ENCODE measurements around the gene TSEN15. TPM values are rescaled to one million over a fixed set of nuclear protein-coding genes. Genes with fewer than 3 reads are reported as not detected.

The TSEN15 gene
- total and polyA plus RNA-seq, 9 of the 15 experiments (the other 6 are each of a cell fraction or from before 2014, with no cell fraction given): 25.6 to 121 (median 91.3) TPM

DNA sequence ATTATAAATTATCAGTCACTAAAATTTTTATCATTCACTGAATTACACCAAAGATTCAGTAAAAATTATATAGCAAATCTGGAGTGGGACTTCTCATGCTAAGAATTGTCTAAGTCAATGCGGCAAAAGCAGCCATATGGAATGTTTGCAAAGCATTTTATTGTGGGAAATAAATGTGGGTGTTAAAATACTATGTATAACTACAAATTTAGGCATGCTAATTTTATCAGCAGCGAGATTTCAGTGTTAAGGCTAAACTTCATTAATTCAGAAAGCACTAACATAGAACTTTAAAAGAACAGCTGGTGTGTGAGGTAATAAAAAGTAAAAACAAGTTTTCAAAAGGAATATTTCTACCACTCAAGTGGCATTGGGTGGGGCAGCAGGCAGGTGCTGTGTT is 35.4 kb upstream of the TSEN15 start:
- H3K9me1 ChIP-seq (ENCODE audit: control insufficient read depth, insufficient read depth, low read length): no peaks in the 10 kb centered on the region
- CTCF ChIA-PET (ENCODE audit: low intra/inter-chr PET ratio): no interaction called here
- no peak overlapping the region for H3K9ac ChIP-seq (ENCODE audit: insufficient read depth in 1 of 2, low read depth in 2 of 2, low read length in 2 of 2)
- WGBS (ENCODE audit: insufficient coverage, low coverage, missing lambda C conversion rate): 77% methylated on average over 2 of the region's 2 CpGs
- no peak overlapping the region for H3K27ac ChIP-seq (ENCODE audit: extremely low read depth, low read depth, low read length)
- H4K20me1 ChIP-seq (replicated peaks; ENCODE audit: control insufficient read depth, insufficient read depth, low read length): no peaks in the 10 kb centered on the region
- TF ChIP-seq GABPB2 (CRISPR knock-in tag; conservative IDR thresholded peaks at IDR 0.05) (no peak), ZNF23 (CRISPR knock-in tag; IDR thresholded peaks at IDR 0.05) (no peak), ARHGAP35 (IDR thresholded peaks at IDR 0.05; ENCODE audit: partially characterized antibody) (no peak), POLR2G (IDR thresholded peaks at IDR 0.05; ENCODE audit: low read depth, low read length) (0 out of 2 replicates have a peak, but pooled peaks have one; percentile 4)
- no peaks in the 10 kb centered on the region for H3K36me3 ChIP-seq (ENCODE audit: control insufficient read depth, insufficient read depth, low read length)
- FAIRE-seq (no peak), DNase-seq (ENCODE audit: extremely low read depth in 1 of 4, low spot score in 3 of 4) (no peak), ATAC-seq (no peak)
- H3K4me2 ChIP-seq (ENCODE audit: insufficient read depth, low read length): no peak overlapping the region
- no peaks in the 10 kb centered on the region; a peak in 1 of 5 replicates for H3K4me1 ChIP-seq (replicated peaks in 1 of 2; ENCODE audit: control insufficient read depth in 2 of 2, insufficient read depth in 2 of 2, low read length in 2 of 2)
- H3K4me3 ChIP-seq: no peak overlapping the region
- no peak overlapping the region for H2AFZ ChIP-seq (ENCODE audit: low read depth, low read length)
- BruUV-seq (replicated peaks): no TSS peak
- H3K27me3 ChIP-seq (ENCODE audit: control insufficient read depth in 2 of 2, insufficient read depth in 2 of 2, low read length in 2 of 2): no peaks in the 10 kb centered on the region
- no peaks in the 10 kb centered on the region for H3K9me3 ChIP-seq (replicated peaks; ENCODE audit: control insufficient read depth, insufficient read depth, low read depth, low read length)
- H3K79me2 ChIP-seq (ENCODE audit: control insufficient read depth, insufficient read depth, low read length): 0 out of 3 replicates have a peak, but pooled peaks cover 6% of the 10 kb centered on the region
- POLR2A ChIA-PET: interaction anchor here (1.2 kb wide), 2 partner anchors 8 to 15 kb away, joined by 3 read pairs; no protein-coding TSS in a partner anchor
- in situ Hi-C loops (cut with MboI) (no loop called here), intact Hi-C loops (cut with micrococcal nuclease) (no loop called here)

- Histone ChIP-seq H3K27ac (ENCODE audit: extremely low read depth, low read depth, low read length) (no peak overlapping the region), H3K27me3 (ENCODE audit: control insufficient read depth in 2 of 2, insufficient read depth in 2 of 2, low read length in 2 of 2) (no peaks in the 10 kb centered on the region), H3K4me2 (ENCODE audit: insufficient read depth, low read length) (no peak overlapping the region), H4K20me1 (replicated peaks; ENCODE audit: control insufficient read depth, insufficient read depth, low read length) (no peaks in the 10 kb centered on the region), H3K9me1 (ENCODE audit: control insufficient read depth, insufficient read depth, low read length) (no peaks in the 10 kb centered on the region), H3K9me3 (replicated peaks; ENCODE audit: control insufficient read depth, insufficient read depth, low read depth, low read length) (no peaks in the 10 kb centered on the region), H3K4me3 (no peak overlapping the region), H3K9ac (ENCODE audit: insufficient read depth in 1 of 2, low read depth in 2 of 2, low read length in 2 of 2) (no peak overlapping the region), H3K4me1 (replicated peaks in 1 of 2; ENCODE audit: control insufficient read depth in 2 of 2, insufficient read depth in 2 of 2, low read length in 2 of 2) (peaks cover 0 to 4% of the 10 kb centered on the region in 2 experiments; a peak in 2 of 5 replicates), H3K79me2 (ENCODE audit: control insufficient read depth, insufficient read depth, low read length) (peaks cover 6% of the 10 kb centered on the region; the same call in 1 of the 3 replicates), H2AFZ (ENCODE audit: low read depth, low read length) (no peak overlapping the region), H3K36me3 (ENCODE audit: control insufficient read depth, insufficient read depth, low read length) (no peaks in the 10 kb centered on the region)
- ATAC-seq: no peak
- intact Hi-C loops (cut with micrococcal nuclease) (no loop called here), in situ Hi-C loops (cut with MboI) (no loop called here)
- TF ChIP-seq HMBOX1 (IDR thresholded peaks at IDR 0.05): peak; percentile 30; the same call in 1 of the 2 replicates
- TF ChIP-seq, protein P1, sequence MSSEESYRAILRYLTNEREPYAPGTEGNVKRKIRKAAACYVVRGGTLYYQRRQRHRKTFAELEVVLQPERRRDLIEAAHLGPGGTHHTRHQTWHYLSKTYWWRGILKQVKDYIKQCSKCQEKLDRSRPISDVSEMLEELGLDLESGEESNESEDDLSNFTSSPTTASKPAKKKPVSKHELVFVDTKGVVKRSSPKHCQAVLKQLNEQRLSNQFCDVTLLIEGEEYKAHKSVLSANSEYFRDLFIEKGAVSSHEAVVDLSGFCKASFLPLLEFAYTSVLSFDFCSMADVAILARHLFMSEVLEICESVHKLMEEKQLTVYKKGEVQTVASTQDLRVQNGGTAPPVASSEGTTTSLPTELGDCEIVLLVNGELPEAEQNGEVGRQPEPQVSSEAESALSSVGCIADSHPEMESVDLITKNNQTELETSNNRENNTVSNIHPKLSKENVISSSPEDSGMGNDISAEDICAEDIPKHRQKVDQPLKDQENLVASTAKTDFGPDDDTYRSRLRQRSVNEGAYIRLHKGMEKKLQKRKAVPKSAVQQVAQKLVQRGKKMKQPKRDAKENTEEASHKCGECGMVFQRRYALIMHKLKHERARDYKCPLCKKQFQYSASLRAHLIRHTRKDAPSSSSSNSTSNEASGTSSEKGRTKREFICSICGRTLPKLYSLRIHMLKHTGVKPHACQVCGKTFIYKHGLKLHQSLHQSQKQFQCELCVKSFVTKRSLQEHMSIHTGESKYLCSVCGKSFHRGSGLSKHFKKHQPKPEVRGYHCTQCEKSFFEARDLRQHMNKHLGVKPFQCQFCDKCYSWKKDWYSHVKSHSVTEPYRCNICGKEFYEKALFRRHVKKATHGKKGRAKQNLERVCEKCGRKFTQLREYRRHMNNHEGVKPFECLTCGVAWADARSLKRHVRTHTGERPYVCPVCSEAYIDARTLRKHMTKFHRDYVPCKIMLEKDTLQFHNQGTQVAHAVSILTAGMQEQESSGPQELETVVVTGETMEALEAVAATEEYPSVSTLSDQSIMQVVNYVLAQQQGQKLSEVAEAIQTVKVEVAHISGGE (CRISPR knock-in tag; IDR thresholded peaks at IDR 0.05): no peak
- no peak for FAIRE-seq
- 81% methylated on average over 7 of the region's 7 CpGs for WGBS (ENCODE audit: insufficient coverage, low coverage, missing lambda C conversion rate)
- no peak for DNase-seq (ENCODE audit: extremely low read depth in 1 of 4, low spot score in 3 of 4)
- ChIA-PET CTCF (ENCODE audit: low intra/inter-chr PET ratio) (no interaction called here), POLR2A (interaction anchor here (0.9 to 1.0 kb wide), 2 partner anchors 12 to 22 kb away, joined by 3 read pairs; no protein-coding TSS in a partner anchor)
- no TSS peak for BruUV-seq (replicated peaks)
These were observed 34.2 kb upstream of the TSEN15 start for GRCh38 chr1:184017306-184017705.

Data from K562 (cell line).